Skin of body (tissue), 2 donors: Measurements from ENCODE around the gene DHRS7B. TPM values are rescaled to one million over a fixed set of nuclear protein-coding genes. Genes with fewer than 3 reads are reported as not detected.
"Not testable (repeated sequence)": the region's sequence is repeated elsewhere in the genome, so short reads cannot be mapped to it uniquely, and the experiment has no call there.

ENCODE experiments used
- DNase-seq: peaks from one replicate; lab custom pipeline; 2025; lab: John Stamatoyannopoulos, UW
- total RNA-seq: library from RNA; depleted of rRNA; stranded (reverse); fragments of >200 nt; gene quantifications from one replicate; pipeline ENCODE4 v1.2.3, GENCODE V29; 2014

DHRS7B gene, protein sequence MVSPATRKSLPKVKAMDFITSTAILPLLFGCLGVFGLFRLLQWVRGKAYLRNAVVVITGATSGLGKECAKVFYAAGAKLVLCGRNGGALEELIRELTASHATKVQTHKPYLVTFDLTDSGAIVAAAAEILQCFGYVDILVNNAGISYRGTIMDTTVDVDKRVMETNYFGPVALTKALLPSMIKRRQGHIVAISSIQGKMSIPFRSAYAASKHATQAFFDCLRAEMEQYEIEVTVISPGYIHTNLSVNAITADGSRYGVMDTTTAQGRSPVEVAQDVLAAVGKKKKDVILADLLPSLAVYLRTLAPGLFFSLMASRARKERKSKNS
- total RNA-seq = 13.8 TPM

GRCh38 chr17:21126645-21127508 lies at the start of gene DHRS7B:
TSS of gene DHRS7B (plus strand) at chr17:21126964. CDS start at chr17:21126972, 8 bp downstream.
- peak; percentile 88 for DNase-seq

DNA sequence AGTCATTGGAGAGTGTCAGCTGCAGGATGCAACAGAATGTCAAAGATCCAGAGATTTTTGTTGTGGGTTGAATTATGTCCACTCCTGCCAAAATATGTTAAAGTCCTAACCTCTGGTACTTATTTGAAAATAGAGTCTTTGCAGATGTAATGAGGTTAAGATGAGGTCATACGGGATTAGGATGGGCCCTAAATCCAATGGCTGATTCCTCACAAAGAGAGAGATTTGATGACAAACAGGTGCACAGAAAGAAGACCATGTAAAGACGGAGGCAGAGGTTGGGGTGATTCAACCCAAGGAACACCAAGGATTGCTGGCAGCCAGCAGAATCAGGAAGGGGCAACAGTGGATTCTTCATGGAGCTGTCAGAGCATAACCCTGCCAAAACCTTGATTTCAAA lies 49.5 kb upstream of the DHRS7B start:
- no peak for DNase-seq

DNA sequence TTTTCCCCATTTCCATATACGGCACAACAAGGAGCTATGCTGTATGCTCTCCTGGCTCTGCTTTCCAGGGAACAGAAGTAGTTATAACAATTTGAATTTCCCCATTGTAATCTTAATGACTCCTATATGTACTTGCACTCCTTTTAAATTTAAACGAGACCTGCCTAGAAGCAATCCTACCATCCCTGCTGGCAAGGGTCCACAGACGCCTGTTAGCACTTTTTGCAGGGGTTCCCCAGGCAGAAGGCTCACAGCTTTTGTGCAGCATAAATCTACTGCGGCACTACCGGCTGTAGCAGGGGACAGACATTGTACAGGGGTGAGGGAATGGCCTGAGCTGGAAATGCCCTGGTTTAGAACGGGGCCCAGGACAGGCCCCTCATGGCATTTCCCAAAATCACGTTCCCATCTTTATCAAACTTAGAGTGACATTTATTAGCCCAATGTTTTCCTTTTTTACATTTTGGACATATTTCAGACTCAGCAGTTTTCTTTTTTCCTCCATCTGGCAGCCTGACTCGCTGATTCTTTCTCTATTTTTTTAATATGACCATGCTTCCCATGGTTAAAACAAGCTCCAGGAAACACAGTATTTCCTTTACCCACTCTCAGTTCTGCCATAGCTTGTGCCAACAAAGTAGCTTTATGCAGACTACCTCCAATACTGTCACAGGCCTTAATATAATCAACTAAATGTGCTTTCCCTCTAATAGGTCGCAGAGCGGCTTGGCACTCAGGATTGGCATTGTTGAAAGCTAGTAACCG lies 48.6 kb upstream of the DHRS7B start:
- no peak for DNase-seq

DNA sequence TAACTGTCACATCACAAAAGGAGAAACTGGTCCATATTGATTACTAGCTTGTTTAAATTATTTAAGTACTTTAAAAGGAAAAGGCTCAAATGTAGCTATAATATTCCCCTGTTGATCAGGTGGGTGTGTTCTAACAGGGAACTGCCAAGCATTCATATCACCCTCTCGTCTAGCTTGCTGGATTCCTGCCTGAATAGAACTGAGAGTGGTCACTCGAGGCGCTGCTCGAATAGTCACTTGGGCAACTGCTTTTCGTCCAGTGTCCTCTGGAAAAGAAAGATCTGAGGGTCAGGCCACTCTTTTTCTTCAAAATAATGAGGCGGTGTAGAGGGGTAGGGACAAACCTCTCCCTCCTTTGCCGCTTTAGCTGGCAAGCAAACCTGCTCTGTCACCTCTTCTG lies 47.6 kb upstream of the DHRS7B start:
- no peak for DNase-seq

DNA sequence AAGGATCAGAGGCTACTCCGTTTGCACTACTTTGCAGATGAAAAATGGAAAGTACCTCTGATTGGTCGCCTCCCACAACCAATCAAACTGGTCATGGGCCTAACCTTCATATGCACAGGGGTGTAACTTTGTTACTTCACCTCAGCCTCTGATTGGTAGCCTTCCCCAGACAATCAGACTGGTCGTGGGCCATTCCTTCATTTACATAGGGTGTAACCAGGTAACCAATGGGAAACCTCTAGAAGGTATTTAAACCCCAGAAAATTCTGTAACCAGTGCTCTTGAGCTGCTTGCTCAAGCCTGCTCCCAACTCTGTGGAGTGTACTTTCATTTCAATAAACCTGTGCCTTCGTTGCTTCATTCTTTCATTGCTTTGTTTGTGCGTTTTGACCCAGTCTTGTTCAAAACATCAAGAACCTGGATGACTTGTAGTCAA lies 44.7 kb upstream of the DHRS7B start:
- DNase-seq = no peak

DNA sequence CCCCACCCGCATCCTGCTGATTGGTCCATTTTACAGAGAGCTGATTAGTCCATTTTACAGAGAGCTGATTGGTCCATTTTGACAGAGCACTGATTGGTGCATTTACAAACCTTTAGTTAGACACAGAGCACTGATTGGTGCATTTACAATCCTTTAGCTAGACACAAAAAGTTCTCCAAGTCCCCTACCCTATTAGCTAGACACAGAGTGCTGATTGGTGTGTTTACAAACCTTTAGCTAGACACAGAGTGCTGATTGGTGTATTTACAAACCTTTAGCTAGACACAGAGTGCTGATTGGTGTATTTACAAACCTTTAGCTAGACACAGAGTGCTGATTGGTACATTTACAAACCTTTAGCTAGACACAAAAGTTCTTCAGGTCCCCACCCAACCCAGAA lies 41.5 kb upstream of the DHRS7B start:
- DNase-seq = not testable (repeated sequence)

- no peak for DNase-seq
These were observed 41.1 kb upstream of the DHRS7B start for GRCh38 chr17:21085707-21086106.

- DNase-seq = no peak
These were observed 37.6 kb upstream of the DHRS7B start for GRCh38 chr17:21089145-21089544.

GRCh38 chr17:21089933-21090901 lies 36.5 kb upstream of the DHRS7B start:
- no peak for DNase-seq

GRCh38 chr17:21090902-21091618 lies 35.7 kb upstream of the DHRS7B start:
- DNase-seq = no peak

GRCh38 chr17:21094298-21094704 lies 32.5 kb upstream of the DHRS7B start:
- DNase-seq = no peak

- no peak for DNase-seq
These were observed 31.0 kb upstream of the DHRS7B start for GRCh38 chr17:21095735-21096134.

DNA sequence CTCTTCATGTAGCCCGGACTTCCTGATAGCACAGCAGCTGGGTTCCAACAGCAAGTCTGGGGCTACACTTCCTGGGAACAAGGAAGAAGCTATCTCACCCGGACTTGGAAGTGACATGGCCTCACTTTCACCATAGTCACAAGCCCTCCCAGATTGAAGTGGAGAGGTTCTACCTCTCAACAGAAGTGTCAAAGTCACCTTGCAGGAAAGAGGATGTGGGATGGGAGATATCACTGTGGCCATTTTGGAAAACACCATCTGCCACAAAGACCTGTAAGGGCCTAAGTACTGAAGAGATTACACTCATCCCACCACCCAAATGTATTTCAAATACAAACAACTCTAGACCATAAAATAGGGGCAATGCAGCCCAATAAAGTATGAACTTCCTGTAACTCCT lies 29.9 kb upstream of the DHRS7B start:
- no peak for DNase-seq

DNA sequence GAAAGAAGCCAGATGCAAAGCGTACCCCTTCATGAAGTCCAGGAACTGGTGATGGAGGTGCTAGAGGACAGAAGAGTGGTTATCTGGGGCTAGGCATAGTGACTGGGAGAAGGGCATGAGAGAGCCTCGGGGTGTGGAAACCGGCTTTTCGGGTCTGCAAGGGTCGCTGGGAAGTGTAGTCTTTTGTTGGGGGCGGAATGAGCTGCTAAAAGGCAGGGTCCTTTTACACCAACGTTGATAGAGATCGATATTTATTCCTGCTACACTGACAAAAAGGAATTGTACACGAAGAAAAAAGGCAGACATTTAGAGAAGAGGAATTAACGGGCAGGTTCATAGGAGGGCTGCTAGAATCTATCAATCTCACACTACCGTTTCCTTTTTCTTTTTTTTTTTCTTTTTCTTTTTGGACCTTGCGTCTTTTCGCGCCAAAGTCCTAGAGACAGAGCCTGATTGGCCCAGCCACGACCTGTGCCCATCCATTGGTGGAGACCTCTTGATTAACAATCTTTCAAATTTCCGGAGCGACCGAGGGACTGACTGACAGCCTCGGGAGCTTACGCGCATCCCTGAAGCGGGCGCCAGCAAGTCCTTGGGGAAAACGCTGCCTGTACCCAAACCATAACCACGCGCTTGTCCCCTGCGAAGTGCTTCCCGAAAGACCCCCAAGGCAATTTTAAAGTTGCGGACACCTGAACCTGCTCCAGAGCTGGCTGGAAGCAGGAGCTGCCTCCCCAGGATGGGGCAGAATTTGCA lies 27.7 kb upstream of the DHRS7B start:
- DNase-seq = peak; percentile 80

GRCh38 chr17:21100636-21101035 lies 26.1 kb upstream of the DHRS7B start:
- no peak for DNase-seq

GRCh38 chr17:21104608-21105007 lies 22.2 kb upstream of the DHRS7B start:
- no peak for DNase-seq

DNA sequence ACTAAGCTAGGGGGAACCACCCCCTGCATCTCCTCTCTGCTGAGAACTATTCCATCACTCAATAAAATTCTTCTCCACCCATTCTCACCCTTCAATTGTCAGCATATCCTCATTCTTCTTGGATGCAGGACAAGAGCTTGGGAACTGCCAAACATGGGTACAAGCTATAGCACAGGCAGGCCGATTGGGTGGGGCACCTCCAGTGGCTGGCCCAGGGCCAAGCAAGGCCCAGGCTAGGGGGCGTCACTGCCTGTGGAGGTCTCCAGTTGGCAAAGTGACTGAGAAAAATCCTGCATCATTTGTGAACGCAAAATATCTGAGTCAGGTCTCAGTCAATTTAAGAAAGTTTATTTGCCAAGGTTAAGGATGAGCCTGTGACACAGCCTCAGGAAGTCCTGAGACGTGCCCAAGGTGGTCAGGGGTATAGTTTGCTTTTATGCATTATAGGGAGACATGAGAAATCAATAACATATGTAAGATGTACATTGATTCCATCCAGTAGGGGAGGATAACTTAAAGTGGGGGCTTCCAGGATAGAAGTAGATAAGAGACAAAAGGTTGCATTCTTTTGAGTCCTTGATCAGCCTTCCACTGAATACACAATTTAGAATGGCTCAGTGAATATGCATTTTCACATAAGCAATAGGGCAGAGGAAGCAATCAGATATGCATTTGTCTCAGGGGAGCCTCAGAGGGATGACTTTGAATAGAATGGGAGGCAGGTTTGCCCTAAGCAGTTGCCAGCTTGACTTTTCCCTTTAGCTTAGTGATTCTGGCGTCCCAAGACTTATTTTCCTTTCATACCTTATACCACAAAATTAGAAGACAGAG lies 21.5 kb upstream of the DHRS7B start:
- no peak for DNase-seq

- no peak for DNase-seq
These were observed 20.4 kb upstream of the DHRS7B start for GRCh38 chr17:21106316-21106715.
